Activated B cell treated with CpG ODN at 0.5 μM for 24 hours (primary cell): ENCODE results near the gene DNAH1. TPM values are rescaled to one million over a fixed set of nuclear protein-coding genes. Genes with fewer than 3 reads are reported as not detected.

Experiments used
- ATAC-seq: fragments of 200-7000 bp; cut with Tn5 transposase; one replicate; pipeline ENCODE4 v1.10.0; 2021; ENCODE audit warnings: low read depth, mild to moderate bottlenecking, moderate library complexity
- CTCF ChIA-PET: fragments of 350-600 bp; sonication (Branson Sonifier 250); formaldehyde crosslinking; loops from one replicate; lab custom pipeline; 2021; ENCODE audit warnings: antibody characterized with exemption; lab: Charles Lee
- POLR2A ChIA-PET: fragments of 350-600 bp; sonication (Branson Sonifier 250); formaldehyde crosslinking; loops from one replicate; lab custom pipeline; 2021; ENCODE audit warnings: antibody characterized with exemption; lab: Charles Lee
- DNase-seq: peaks from one replicate; pipeline ENCODE4 v3.0.0; 2022
- H3K27ac Mint-ChIP-seq: one replicate; pipeline ENCODE4 v1.8.0; 2020; ENCODE audit warnings: mixed read lengths
- H3K27me3 Mint-ChIP-seq: one replicate; pipeline ENCODE4 v1.8.0; 2021; ENCODE audit warnings: mixed read lengths
- H3K36me3 Mint-ChIP-seq: one replicate; pipeline ENCODE4 v1.8.0; 2021; ENCODE audit warnings: low read depth, mixed read lengths
- H3K4me1 Mint-ChIP-seq: one replicate; pipeline ENCODE4 v1.8.0; 2021; ENCODE audit warnings: mixed read lengths
- H3K4me3 Mint-ChIP-seq: one replicate; pipeline ENCODE4 v1.8.0; 2020; ENCODE audit warnings: mild to moderate bottlenecking, mixed read lengths
- H3K9me3 Mint-ChIP-seq: one replicate; pipeline ENCODE4 v1.8.0; 2020; ENCODE audit warnings: mixed read lengths
- intact Hi-C: fragments of 100-400 bp; cut with micrococcal nuclease; formaldehyde crosslinking; loops from one replicate; pipeline ENCODE4 v1.15.1; 2024
- total RNA-seq: library from RNA; stranded (reverse); gene quantifications from 2 replicates; pipeline ENCODE4 v1.2.3, GENCODE V29; 2022
- TF ChIP-seq, protein P1 (sequence below): fragments of 200-600 bp; IDR thresholded peaks from one replicate; pipeline ENCODE4 v1.8.0; 2022; ENCODE audit warnings: antibody characterized with exemption, mild to moderate bottlenecking

DNAH1 gene
- total RNA-seq, 1 donor from 2014 or later = 25.8 TPM

DNA sequence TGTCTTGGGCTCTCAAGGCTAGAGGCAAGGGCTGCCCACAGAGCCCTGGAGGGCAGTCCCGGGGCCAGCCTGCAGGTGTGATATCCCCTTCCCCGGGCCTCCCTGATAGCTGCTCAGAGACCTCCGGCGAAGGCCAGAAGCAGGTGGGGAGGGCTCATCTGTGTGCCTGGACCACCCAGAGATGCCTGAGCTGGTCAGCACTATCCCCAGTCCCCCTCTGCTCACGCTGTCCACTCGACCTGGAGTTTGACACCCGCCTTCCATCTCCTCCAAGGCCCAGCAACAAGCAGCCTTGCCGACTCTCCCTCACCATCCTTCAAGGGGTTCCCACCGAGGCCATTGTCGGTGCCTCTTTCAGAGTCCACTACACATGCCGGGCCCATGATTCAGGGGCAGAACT, 39.4 kb downstream of the DNAH1 start:
- Mint-ChIP-seq H3K4me1 (no peaks in the 10 kb centered on the region), H3K27me3 (no peaks in the 10 kb centered on the region), H3K27ac (no peak overlapping the region), H3K36me3 (peaks cover 54% of the 10 kb centered on the region), H3K9me3 (no peaks in the 10 kb centered on the region), H3K4me3 (no peak overlapping the region)
- ATAC-seq = no peak
- DNase-seq = no peak
- TF ChIP-seq, protein P1, sequence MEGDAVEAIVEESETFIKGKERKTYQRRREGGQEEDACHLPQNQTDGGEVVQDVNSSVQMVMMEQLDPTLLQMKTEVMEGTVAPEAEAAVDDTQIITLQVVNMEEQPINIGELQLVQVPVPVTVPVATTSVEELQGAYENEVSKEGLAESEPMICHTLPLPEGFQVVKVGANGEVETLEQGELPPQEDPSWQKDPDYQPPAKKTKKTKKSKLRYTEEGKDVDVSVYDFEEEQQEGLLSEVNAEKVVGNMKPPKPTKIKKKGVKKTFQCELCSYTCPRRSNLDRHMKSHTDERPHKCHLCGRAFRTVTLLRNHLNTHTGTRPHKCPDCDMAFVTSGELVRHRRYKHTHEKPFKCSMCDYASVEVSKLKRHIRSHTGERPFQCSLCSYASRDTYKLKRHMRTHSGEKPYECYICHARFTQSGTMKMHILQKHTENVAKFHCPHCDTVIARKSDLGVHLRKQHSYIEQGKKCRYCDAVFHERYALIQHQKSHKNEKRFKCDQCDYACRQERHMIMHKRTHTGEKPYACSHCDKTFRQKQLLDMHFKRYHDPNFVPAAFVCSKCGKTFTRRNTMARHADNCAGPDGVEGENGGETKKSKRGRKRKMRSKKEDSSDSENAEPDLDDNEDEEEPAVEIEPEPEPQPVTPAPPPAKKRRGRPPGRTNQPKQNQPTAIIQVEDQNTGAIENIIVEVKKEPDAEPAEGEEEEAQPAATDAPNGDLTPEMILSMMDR = no peak
- intact Hi-C loops = no loop called here
- POLR2A ChIA-PET = no interaction called here
- CTCF ChIA-PET = no interaction called here

DNA sequence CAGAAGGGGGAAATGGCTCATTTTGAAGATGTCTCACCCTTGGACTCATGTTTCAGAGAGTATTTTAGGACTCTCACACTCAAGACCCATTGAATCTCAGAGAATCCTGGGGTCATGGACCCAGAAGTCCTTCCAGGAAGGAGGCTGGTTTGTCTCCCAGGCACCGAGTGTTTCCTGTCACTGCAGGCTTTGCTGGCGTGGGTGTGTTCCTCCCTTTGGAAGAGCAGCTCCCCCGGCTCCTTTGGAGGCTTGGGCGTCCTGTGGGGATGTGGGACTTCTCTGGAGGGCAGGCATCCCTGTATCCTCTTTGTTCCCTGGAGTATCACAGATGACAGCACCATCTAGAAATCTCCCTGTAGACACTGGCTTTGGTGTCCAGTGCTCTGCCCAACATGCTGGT, 40.0 kb downstream of the DNAH1 start:
- TF ChIP-seq, protein P1 = no peak

DNA sequence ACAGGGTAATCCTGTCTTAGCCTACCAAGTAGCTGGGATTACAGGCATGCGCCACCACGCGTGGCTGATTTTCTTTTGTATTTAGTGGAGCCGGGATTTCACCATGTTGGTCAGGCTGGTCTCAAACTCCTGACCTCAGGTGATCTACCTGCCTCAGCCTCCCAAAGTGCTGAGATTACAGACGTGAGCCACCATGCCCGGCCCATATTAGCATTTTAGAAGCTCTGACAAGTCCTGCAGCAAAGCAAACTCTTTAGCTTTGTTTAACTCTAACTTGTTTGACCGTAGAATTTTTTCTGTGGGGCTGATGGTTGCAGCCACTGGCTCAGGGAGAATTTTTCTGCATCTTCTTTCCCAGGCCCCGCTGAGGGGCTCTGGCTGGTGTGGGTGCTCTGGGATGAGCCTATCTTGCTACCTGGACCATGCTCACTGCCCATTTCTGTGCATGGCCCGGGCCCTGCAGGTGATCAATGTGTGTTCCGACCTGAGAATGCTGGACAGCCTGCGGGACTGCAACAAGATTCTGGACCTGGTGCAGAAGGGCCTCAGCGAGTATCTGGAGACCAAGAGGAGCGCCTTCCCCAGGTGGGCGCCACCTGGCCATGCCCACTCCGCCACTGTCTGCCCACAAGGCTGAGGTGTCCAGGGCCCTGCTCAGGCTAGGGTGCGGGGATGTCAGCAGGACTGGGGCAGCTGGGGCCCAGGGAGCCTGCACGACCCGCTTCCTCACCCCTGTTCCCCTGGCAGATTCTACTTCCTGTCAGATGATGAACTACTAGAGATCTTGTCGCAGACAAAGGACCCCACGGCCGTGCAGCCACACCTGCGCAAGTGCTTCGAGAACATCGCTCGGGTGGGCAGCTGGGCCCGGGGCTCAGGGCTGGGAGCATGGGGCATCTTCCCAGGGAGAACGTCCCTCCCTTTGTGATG, 41.3 kb downstream of the DNAH1 start:
- Mint-ChIP-seq H3K4me1 (no peaks in the 10 kb centered on the region), H3K4me3 (no peak overlapping the region), H3K36me3 (peaks cover 58% of the 10 kb centered on the region), H3K27ac (no peak overlapping the region), H3K9me3 (no peaks in the 10 kb centered on the region), H3K27me3 (no peaks in the 10 kb centered on the region)
- ATAC-seq (no peak), DNase-seq (no peak)
- intact Hi-C loops = no loop called here
- POLR2A ChIA-PET = no interaction called here
- CTCF ChIA-PET = no interaction called here
- TF ChIP-seq, protein P1 = no peak

More for the DNA sequence above, 40.0 kb downstream of the DNAH1 start:
- ATAC-seq (no peak), DNase-seq (no peak)
- no peaks in the 10 kb centered on the region for H3K27me3 Mint-ChIP-seq
- H3K9me3 Mint-ChIP-seq = no peaks in the 10 kb centered on the region
- ChIA-PET CTCF (no interaction called here), POLR2A (interaction anchor here (0.6 kb wide), 1 partner anchor 149 kb away, joined by 5 read pairs; no protein-coding TSS in a partner anchor)
- H3K36me3 Mint-ChIP-seq = peaks cover 57% of the 10 kb centered on the region
- intact Hi-C loops = no loop called here
- H3K27ac Mint-ChIP-seq = no peak overlapping the region
- H3K4me3 Mint-ChIP-seq = no peak overlapping the region
- no peaks in the 10 kb centered on the region for H3K4me1 Mint-ChIP-seq

DNA sequence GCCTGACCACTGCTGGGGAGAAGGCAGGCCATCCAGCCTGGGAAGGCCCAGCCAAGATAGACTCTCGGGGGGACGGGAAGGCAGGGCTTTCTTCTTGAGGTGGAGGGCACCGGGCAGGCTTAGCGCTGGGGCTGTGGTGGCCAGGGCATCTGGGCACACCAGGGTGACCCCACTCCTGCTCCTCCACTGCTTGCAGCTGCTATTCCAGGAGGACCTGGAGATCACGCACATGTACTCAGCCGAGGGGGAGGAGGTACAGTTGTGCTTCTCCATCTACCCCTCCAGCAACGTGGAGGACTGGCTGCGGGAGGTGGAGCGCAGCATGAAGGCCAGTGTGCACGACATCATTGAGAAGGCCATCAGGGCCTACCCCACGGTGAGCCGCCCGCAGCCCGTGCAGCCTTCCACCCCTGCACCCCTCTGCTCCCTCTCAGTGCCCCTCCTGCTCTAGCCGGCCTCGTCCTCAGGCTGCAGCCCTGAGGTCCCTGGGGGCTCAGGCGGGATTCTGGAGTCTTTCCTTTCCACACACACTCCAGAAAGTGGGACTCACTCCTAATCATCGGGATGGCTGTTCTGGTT, 42.3 kb downstream of the DNAH1 start:
- H3K27me3 Mint-ChIP-seq = no peaks in the 10 kb centered on the region

More for the DNA sequence above, 42.3 kb downstream of the DNAH1 start:
- intact Hi-C loops = no loop called here
- ATAC-seq (no peak), DNase-seq (no peak)
- H3K27ac Mint-ChIP-seq = no peak overlapping the region
- POLR2A ChIA-PET = no interaction called here
- H3K9me3 Mint-ChIP-seq = no peaks in the 10 kb centered on the region
- TF ChIP-seq, protein P1 = no peak
- peaks cover 58% of the 10 kb centered on the region for H3K36me3 Mint-ChIP-seq
- CTCF ChIA-PET = no interaction called here
- no peak overlapping the region for H3K4me3 Mint-ChIP-seq
- no peaks in the 10 kb centered on the region for H3K4me1 Mint-ChIP-seq
